ENCODE data around the gene TRUB1. TPM values are rescaled to one million over a fixed set of nuclear protein-coding genes. Genes with fewer than 3 reads are reported as not detected.

TRUB1 gene
- total RNA-seq, 2 donors from 2014 or later, result 7.5 to 10.5 TPM

Other genes with a start within 250 kb of the TRUB1 start
- gene FHIP2A, start 116.4 kb upstream of the TRUB1 start, total RNA-seq, result 10 to 100 TPM; 35.4 to 65.3 TPM
- not detected for gene ATRNL1, start 155.2 kb downstream of the TRUB1 start, total RNA-seq

All from T-helper 17 cell (primary cell).